Right lobe of liver (tissue), 6 donors: Measurements from ENCODE around the gene KIF5C. TPM values are rescaled to one million over a fixed set of nuclear protein-coding genes. Genes with fewer than 3 reads are reported as not detected.

Experiments used
- ATAC-seq, 4 donors: fragments of 200-7000 bp; cut with Tn5 transposase; one replicate each; pipeline ENCODE4 v1.9.1; 2020; ENCODE audit warnings: mild to moderate bottlenecking in 4 of 4, moderate library complexity in 4 of 4
- DNase-seq, 3 donors: peaks; one replicate each; pipeline ENCODE4 v3.0.0-alpha.2; 2020
- H3K27ac ChIP-seq, 3 donors: fragments of 200-600 bp; one replicate each; pipeline ENCODE4 v1.8.0; 2022
- H3K27me3 ChIP-seq, 2 donors: fragments of 200-600 bp; one replicate each; pipeline ENCODE4 v1.8.0; 2022
- H3K36me3 ChIP-seq, 4 donors: fragments of 200-600 bp; sonication (generic) in 1 of 4; one replicate each; pipeline versions ENCODE4 v1.5.1 to v1.8.0; 2017 to 2022; ENCODE audit warnings: control low read depth in 1 of 4
- H3K4me1 ChIP-seq, 4 donors: fragments of 200-600 bp; sonication (generic) in 1 of 4; one replicate each; pipeline versions ENCODE4 v1.5.1 to v1.8.0; 2017 to 2022; ENCODE audit warnings: control low read depth in 1 of 4
- H3K4me3 ChIP-seq, 3 donors: fragments of 200-600 bp; one replicate each; pipeline ENCODE4 v1.8.0; 2022
- H3K9me3 ChIP-seq, 4 donors: fragments of 200-600 bp; sonication (generic) in 1 of 4; one replicate each; pipeline versions ENCODE4 v1.5.1 to v1.8.0; 2017 to 2022; ENCODE audit warnings: control low read depth in 1 of 4
- POLR2A ChIP-seq: fragments of 450-650 bp; IDR thresholded peaks from one replicate; pipeline ENCODE4 v1.6.1; 2017; ENCODE audit warnings: antibody characterized with exemption, mild to moderate bottlenecking
- WGBS: methylation state at CpG from one replicate; pipeline ENCODE4 v1.1.6; 2018; ENCODE audit warnings: low coverage, low lambda C conversion rate; ENCODE audit not compliant: insufficient coverage; ENCODE audit errors: missing lambda C conversion rate; 5-methylcytosine and 5-hydroxymethylcytosine counted together
- intact Hi-C, 2 donors: fragments of 100-400 bp; cut with DNase I; formaldehyde crosslinking; loops; one replicate each; pipeline versions ENCODE4 v1.11.2 to v1.14.1; 2022
- total RNA-seq, 6 experiments: library from RNA; depleted of rRNA in 2 of 6; stranded (reverse); fragments of >200 nt in 2 of 6; fragmentation: NEBNext Ultra II Directional in 3 of 6; extraction: Animal tissue kit (Norgen Biotek cat#: 25700) in 3 of 6; gene quantifications; one replicate each; pipeline versions ENCODE4 v1.1.0 to v1.2.4, GENCODE V29; 2016 to 2023
- TF ChIP-seq, protein P1 (sequence below), 4 donors: fragments of 200-600 bp in 3 of 4; fragments of 450-650 bp in 1 of 4; IDR thresholded peaks; one replicate each; pipeline versions ENCODE4 v1.5.1 to v1.8.0; 2016 to 2022; ENCODE audit warnings: antibody characterized with exemption in 4 of 4, mild to moderate bottlenecking in 2 of 4
- donor health status: DM: no; HTN: yes; CAD: no.
- donor health status: DM: no; HTN: no; CAD: no.
- donor health status: DM: no; HTN: no; CAD: no.
- donor health status: DM: no; HTN: yes; CAD: no.
- donor health status: DM: no; HTN: yes; CAD: no.

Gene KIF5C
- total RNA-seq, 6 experiments from 2014 or later, result 0.07 to 1.1 (median 0.34) TPM

DNA sequence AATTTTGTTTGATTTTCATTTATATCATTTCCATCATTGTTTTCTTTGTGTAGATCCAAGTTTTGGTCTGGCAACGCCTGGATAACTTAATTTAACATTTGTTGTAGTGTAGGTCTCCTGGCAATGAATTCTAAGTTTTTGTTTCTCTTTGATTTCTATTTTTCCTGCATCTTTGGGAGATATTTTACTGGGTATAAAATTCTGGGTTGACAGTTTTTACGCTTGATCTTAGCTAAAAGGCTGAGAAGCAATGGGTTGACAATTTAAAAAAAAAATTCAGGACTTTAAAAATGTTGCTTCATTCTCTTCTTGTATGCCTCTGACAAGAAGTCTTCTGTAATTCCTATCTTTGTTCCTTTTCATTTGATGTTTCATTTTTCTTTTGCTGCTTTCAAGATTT lies 172.1 kb downstream of the KIF5C start:
- no peaks in the 10 kb centered on the region for H3K27me3 ChIP-seq
- DNase-seq, result no peak
- H3K4me1 ChIP-seq, result no peaks in the 10 kb centered on the region
- ATAC-seq, result no peak
- intact Hi-C loops, result no loop called here
- no peak overlapping the region for H3K27ac ChIP-seq
- H3K4me3 ChIP-seq, result no peak overlapping the region
- TF ChIP-seq, protein P1, sequence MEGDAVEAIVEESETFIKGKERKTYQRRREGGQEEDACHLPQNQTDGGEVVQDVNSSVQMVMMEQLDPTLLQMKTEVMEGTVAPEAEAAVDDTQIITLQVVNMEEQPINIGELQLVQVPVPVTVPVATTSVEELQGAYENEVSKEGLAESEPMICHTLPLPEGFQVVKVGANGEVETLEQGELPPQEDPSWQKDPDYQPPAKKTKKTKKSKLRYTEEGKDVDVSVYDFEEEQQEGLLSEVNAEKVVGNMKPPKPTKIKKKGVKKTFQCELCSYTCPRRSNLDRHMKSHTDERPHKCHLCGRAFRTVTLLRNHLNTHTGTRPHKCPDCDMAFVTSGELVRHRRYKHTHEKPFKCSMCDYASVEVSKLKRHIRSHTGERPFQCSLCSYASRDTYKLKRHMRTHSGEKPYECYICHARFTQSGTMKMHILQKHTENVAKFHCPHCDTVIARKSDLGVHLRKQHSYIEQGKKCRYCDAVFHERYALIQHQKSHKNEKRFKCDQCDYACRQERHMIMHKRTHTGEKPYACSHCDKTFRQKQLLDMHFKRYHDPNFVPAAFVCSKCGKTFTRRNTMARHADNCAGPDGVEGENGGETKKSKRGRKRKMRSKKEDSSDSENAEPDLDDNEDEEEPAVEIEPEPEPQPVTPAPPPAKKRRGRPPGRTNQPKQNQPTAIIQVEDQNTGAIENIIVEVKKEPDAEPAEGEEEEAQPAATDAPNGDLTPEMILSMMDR (IDR thresholded peaks at IDR 0.05), result no peak
- no peak for TF ChIP-seq POLR2A
- WGBS, result 43% methylated on average over 2 of the region's 2 CpGs
- no peaks in the 10 kb centered on the region for H3K9me3 ChIP-seq
- H3K36me3 ChIP-seq, result no peaks in the 10 kb centered on the region

GRCh38 chr2:149049142-149049541 lies 174.1 kb downstream of the KIF5C start:
- H3K27me3 ChIP-seq, result no peaks in the 10 kb centered on the region

DNA sequence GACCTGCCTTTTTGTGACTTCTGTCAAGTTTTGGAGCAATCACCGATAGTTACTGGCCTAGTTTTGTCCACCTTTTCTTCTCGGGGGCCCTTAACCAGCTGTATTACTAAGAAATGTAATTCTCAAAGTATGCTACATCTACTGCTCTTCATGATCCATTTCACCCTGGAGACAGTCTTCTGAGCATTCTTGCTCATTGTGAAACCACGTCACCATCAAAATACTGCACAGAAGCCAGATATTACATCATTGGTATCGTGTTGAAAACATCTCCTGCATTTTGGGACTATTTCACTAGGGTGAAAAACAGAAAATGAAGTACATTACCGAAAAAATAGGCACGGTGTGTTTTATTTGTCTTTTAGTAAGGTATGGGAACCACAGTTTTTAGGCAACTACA lies 175.2 kb downstream of the KIF5C start:
- no peak for ATAC-seq
- 63% methylated on average over 6 of the region's 6 CpGs for WGBS
- Histone ChIP-seq H3K27ac (no peak overlapping the region), H3K4me1 (no peaks in the 10 kb centered on the region), H3K27me3 (no peaks in the 10 kb centered on the region), H3K4me3 (no peak overlapping the region), H3K9me3 (no peaks in the 10 kb centered on the region), H3K36me3 (no peaks in the 10 kb centered on the region)
- TF ChIP-seq, protein P1 (IDR thresholded peaks at IDR 0.05), result no peak
- TF ChIP-seq POLR2A, result no peak
- DNase-seq, result no peak
- intact Hi-C loops, result no loop called here

More at GRCh38 chr2:149049142-149049541, 174.1 kb downstream of the KIF5C start:
- intact Hi-C loops, result no loop called here
- H3K27ac ChIP-seq, result no peak overlapping the region
- ATAC-seq (no peak), DNase-seq (no peak)
- TF ChIP-seq, protein P1 (IDR thresholded peaks at IDR 0.05), result no peak
- no peak for TF ChIP-seq POLR2A
- H3K4me1 ChIP-seq, result no peaks in the 10 kb centered on the region
- H3K36me3 ChIP-seq, result no peaks in the 10 kb centered on the region
- no peaks in the 10 kb centered on the region for H3K9me3 ChIP-seq
- no peak overlapping the region for H3K4me3 ChIP-seq
- whole genome bisulfite sequencing, result 52% methylated on average over 2 of the region's 2 CpGs

GRCh38 chr2:149055751-149056150 lies 180.7 kb downstream of the KIF5C start:
- no peak overlapping the region for H3K27ac ChIP-seq
- no peak overlapping the region for H3K4me3 ChIP-seq
- TF ChIP-seq, protein P1 (IDR thresholded peaks at IDR 0.05), result no peak
- no peak for TF ChIP-seq POLR2A
- no peaks in the 10 kb centered on the region for H3K4me1 ChIP-seq
- WGBS, result 25% methylated on average over 1 of the region's 1 CpG
- intact Hi-C loops, result no loop called here
- no peaks in the 10 kb centered on the region for H3K9me3 ChIP-seq
- no peak for DNase-seq
- no peaks in the 10 kb centered on the region for H3K36me3 ChIP-seq
- no peak for ATAC-seq
- no peaks in the 10 kb centered on the region for H3K27me3 ChIP-seq
